Measurements from ENCODE around the gene PAWR.

PAWR gene

DNA sequence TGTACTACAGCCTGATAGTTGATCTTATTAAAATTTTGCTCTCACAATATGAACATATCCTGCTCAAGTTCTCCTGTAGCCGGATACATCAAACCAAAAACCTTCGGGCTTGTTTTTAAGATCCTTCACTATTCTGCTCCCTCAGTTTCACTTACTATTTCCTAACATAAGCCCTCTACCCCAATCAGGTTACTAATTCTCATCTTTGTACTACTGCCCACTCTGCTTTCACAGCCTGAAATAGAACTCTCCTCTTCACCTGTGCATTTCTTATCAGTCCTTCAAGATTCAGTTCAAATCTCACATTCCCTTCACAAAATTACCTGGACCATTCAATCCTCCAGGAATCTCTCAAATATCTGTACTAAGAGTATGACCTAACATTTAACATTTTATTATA lies 14.2 kb downstream of the PAWR start:
- FAIRE-seq (no peak), DNase-seq (ENCODE audit: insufficient read length, low spot score) (no peak)
- no peak for TF ChIP-seq POLR2AphosphoS5 (IDR thresholded peaks at IDR 0.05; ENCODE audit: low read depth, low read length)

DNA sequence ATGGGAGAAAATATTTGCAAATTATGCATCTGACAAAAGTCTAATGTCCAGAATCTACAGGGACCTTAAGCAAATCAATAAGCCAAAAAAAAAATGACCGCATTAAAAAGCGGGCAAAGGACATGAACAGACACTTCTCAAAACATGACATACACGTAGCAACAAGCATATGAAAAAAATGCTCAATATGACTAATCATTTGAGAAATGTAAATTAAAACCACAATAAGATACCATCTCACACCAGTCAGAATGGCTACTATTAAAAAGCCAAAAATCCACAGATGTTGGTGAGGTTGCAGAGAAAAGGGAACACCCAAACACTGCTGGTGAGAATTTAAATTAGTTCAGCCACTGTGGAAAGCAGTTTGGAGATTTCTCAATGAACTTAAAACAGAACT lies 16.1 kb downstream of the PAWR start:
- TF ChIP-seq POU2F2 (IDR thresholded peaks at IDR 0.05; ENCODE audit: low read depth, low read length), result no peak
- no peak for TF ChIP-seq PAX5 (IDR thresholded peaks at IDR 0.05; ENCODE audit: insufficient read depth, low read length, severe bottlenecking)
- TF ChIP-seq POLR2A (IDR thresholded peaks at IDR 0.05; ENCODE audit: low read depth, low read length), result no peak
- no peak for TF ChIP-seq SPI1 (IDR thresholded peaks at IDR 0.05; ENCODE audit: low read depth, low read length)
- no peak for TF ChIP-seq POLR2AphosphoS5 (IDR thresholded peaks at IDR 0.05; ENCODE audit: low read depth, low read length)
- no peak for TF ChIP-seq TAF1 (IDR thresholded peaks at IDR 0.05; ENCODE audit: low read depth, low read length)
- FAIRE-seq (no peak), DNase-seq (ENCODE audit: insufficient read length, low spot score) (no peak)

DNA sequence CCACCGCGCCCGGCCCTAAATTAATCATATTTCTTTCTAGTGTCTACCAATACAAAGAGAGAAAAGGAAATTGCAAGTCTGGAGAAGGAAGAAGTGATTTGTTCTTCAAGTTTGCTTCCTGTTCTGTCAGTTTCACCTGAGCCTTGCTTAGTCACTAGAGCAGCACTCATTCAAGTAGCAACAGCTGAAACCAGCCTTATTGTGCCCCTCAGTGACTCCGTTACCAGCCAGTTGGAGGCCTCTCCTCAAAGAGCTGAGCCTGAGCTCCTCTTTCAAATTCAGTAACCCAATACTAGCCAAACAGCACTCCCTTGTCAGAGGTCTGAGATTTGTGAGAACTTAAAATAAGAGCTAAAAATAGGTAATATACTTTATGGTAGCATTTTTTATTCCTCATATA lies 17.4 kb downstream of the PAWR start:
- FAIRE-seq (no peak), DNase-seq (ENCODE audit: insufficient read length, low spot score) (no peak)
- no peak for TF ChIP-seq POLR2A (IDR thresholded peaks at IDR 0.05; ENCODE audit: low read depth, low read length)
- no peak for TF ChIP-seq POU2F2 (IDR thresholded peaks at IDR 0.05; ENCODE audit: low read depth, low read length)
- TF ChIP-seq PAX5 (IDR thresholded peaks at IDR 0.05; ENCODE audit: insufficient read depth, low read length, severe bottlenecking), result no peak
- TF ChIP-seq POLR2AphosphoS5 (IDR thresholded peaks at IDR 0.05; ENCODE audit: low read depth, low read length), result no peak
- TF ChIP-seq TAF1 (IDR thresholded peaks at IDR 0.05; ENCODE audit: low read depth, low read length), result no peak
- no peak for TF ChIP-seq SPI1 (IDR thresholded peaks at IDR 0.05; ENCODE audit: low read depth, low read length)

DNA sequence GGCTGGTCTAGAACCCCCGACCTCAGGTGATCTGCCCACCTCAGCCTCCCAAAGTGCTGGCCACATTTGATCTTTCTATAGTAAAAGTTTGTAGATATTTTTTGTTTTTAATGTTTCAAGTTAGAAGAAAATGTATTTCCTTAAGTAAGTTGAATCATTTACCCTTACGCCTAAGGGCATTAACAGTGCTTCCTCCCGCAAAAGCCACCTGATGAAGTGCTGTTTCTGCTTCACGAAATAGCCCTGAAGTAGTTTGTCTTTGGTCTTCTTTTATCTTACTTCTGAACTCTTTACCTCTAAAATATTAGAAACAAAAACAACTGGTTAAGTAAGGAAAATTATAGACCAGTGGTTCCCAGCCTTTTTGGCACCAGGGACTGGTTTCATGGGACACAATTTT lies 22.7 kb downstream of the PAWR start:
- FAIRE-seq (no peak), DNase-seq (ENCODE audit: insufficient read length, low spot score) (no peak)
- TF ChIP-seq PAX5 (IDR thresholded peaks at IDR 0.05; ENCODE audit: insufficient read depth, low read length, severe bottlenecking) (no peak), POLR2A (IDR thresholded peaks at IDR 0.05; ENCODE audit: low read depth, low read length) (no peak), SPI1 (IDR thresholded peaks at IDR 0.05; ENCODE audit: low read depth, low read length) (no peak), POU2F2 (IDR thresholded peaks at IDR 0.05; ENCODE audit: low read depth, low read length) (no peak), POLR2AphosphoS5 (IDR thresholded peaks at IDR 0.05; ENCODE audit: low read depth, low read length) (no peak), TAF1 (IDR thresholded peaks at IDR 0.05; ENCODE audit: low read depth, low read length) (no peak)

DNA sequence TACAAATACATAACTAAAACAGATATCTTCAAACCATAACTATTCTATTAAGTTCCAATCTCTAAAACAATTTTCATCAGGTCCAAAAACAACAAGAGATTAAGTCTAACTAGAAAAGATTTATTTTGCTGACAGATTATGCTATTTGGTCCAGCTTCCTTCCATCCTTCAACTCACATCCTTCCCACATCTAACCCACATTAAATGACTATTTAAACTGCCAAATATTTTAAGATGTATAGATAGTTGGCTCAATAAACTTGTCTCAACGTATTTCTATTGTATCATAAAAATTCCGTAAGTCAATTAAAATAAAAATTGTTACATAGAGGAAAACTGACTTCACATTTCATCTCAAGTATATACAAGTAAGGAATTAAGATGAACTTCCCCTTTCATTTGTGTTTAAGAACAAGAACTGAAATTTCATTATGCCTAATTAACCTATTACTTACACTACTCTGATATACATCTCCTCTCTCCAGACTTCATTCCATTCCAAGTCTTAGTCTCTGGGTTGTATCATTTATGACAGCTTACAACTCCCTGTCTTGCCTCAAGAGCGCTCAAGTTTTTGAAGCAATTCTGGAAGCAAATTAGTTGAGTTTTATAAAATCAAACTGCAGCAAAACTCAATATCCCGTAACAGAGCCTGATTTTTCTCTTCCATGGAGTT lies 25.4 kb downstream of the PAWR start:
- no peak for FAIRE-seq
- TF ChIP-seq POLR2AphosphoS5 (IDR thresholded peaks at IDR 0.05; ENCODE audit: low read depth, low read length), result no peak
- no peak for TF ChIP-seq SPI1 (IDR thresholded peaks at IDR 0.05; ENCODE audit: low read depth, low read length)
- TF ChIP-seq POU2F2 (IDR thresholded peaks at IDR 0.05; ENCODE audit: low read depth, low read length), result no peak
- no peak for TF ChIP-seq PAX5 (IDR thresholded peaks at IDR 0.05; ENCODE audit: insufficient read depth, low read length, severe bottlenecking)
- TF ChIP-seq POLR2A (IDR thresholded peaks at IDR 0.05; ENCODE audit: low read depth, low read length), result no peak
- TF ChIP-seq TAF1 (IDR thresholded peaks at IDR 0.05; ENCODE audit: low read depth, low read length), result no peak
- no peak for DNase-seq (ENCODE audit: insufficient read length, low spot score)

DNA sequence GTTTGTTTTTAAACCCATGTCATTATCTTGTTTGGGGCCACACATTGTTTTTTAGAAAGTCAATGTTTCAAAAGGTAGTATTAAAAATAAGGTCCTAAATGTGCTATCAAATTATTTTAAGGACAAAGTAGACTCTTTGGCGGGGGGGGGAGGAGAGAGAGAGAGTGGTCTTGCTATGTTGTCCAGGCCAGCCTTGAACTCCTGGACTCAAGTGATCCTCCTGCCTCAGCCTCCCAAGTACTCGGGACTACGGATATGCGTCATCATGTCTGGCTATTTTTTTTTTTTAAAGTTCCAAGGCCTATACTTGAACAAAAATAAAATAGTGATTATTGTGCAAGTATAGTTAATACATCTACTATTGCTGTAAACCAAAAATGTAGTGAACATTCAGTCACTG lies 26.2 kb downstream of the PAWR start:
- no peak for DNase-seq (ENCODE audit: insufficient read length, low spot score)
- no peak for FAIRE-seq
- TF ChIP-seq SPI1 (IDR thresholded peaks at IDR 0.05; ENCODE audit: low read depth, low read length) (no peak), POLR2AphosphoS5 (IDR thresholded peaks at IDR 0.05; ENCODE audit: low read depth, low read length) (no peak), POLR2A (IDR thresholded peaks at IDR 0.05; ENCODE audit: low read depth, low read length) (no peak), PAX5 (IDR thresholded peaks at IDR 0.05; ENCODE audit: insufficient read depth, low read length, severe bottlenecking) (no peak), POU2F2 (IDR thresholded peaks at IDR 0.05; ENCODE audit: low read depth, low read length) (no peak), TAF1 (IDR thresholded peaks at IDR 0.05; ENCODE audit: low read depth, low read length) (no peak)

DNA sequence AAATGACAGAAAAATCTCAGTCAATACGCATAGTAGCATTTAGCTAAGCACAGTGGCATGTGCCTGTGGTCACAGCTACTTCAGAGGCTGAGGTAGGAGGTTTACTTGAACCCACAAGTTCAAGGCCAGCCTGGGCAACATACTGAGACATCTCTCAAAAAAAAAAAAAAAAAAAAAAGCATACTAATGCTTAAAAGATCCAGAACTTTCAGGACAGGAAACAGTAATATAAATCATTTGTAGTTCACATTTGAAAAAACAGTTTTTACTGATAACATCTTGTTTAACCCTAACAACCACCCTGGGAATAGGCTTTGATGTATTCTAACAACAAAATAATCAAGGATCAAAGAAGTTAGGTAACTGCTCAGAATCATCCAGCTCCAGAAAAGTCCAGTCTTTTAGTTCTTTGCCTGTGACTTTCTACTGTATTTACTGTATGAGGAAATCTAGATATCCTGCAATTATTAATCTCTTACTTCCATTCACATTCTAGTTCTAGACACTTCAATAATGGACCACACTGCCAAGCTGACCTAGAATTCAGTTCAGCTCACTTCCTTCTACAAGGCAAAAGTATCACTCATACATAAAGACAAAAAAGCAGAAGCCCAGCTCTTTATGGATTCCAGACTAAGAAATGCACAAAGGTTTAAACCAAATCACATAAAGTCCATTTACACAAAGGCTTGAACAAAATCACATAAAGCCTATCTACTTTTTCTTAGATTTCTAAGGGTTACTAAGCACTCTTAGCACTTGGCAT lies 28.5 kb downstream of the PAWR start:
- FAIRE-seq (peak; percentile 65), DNase-seq (ENCODE audit: insufficient read length, low spot score) (no peak)
- no peak for TF ChIP-seq POLR2AphosphoS5 (IDR thresholded peaks at IDR 0.05; ENCODE audit: low read depth, low read length)
- no peak for TF ChIP-seq POLR2A (IDR thresholded peaks at IDR 0.05; ENCODE audit: low read depth, low read length)
- TF ChIP-seq POU2F2 (IDR thresholded peaks at IDR 0.05; ENCODE audit: low read depth, low read length), result no peak
- no peak for TF ChIP-seq TAF1 (IDR thresholded peaks at IDR 0.05; ENCODE audit: low read depth, low read length)
- TF ChIP-seq SPI1 (IDR thresholded peaks at IDR 0.05; ENCODE audit: low read depth, low read length), result peak; percentile 50

DNA sequence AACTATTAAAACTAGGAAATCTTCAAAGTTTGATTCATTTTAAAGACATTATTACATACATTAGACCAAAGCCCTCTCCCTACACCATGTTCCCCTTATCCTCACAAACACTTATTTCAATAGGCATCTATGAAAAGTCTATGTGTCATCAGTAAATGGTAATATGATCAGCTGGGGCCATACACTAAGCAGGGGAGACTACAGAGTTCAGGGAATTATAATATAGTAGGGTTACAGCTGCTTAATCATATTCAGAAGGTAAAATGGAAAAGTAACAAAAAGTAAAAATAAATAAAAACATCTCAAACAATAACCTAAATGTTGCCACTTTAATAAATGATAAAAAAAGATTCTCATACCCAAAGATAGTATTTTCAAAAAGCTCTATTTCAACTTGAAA lies 29.1 kb downstream of the PAWR start:
- no peak for TF ChIP-seq POLR2A (IDR thresholded peaks at IDR 0.05; ENCODE audit: low read depth, low read length)
- no peak for TF ChIP-seq TAF1 (IDR thresholded peaks at IDR 0.05; ENCODE audit: low read depth, low read length)
- no peak for TF ChIP-seq POU2F2 (IDR thresholded peaks at IDR 0.05; ENCODE audit: low read depth, low read length)
- TF ChIP-seq PAX5 (IDR thresholded peaks at IDR 0.05; ENCODE audit: insufficient read depth, low read length, severe bottlenecking), result no peak
- TF ChIP-seq SPI1 (IDR thresholded peaks at IDR 0.05; ENCODE audit: low read depth, low read length), result no peak
- TF ChIP-seq POLR2AphosphoS5 (IDR thresholded peaks at IDR 0.05; ENCODE audit: low read depth, low read length), result no peak
- FAIRE-seq, result no peak
- no peak for DNase-seq (ENCODE audit: insufficient read length, low spot score)

DNA sequence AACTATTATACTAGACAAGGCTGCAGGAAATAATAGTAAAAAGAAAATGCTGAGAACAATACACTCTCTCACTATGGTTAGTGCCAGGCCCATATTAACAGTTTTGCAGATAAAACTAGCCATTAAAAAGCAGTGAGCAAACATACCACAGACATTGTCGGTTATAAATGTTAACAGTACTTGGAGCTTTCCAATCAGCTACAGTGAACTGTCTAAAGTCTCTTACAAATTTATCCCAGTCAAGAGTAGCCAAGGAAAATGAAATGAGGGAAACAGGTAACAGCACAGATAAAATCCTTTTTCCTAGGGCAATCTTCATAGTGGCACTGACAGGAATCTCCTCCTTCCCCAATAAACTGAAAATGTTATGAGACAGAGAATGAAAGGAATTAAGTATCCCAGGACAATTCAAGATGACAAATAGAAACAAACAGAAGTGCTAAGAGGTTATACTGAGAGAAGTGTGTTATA lies 30.8 kb downstream of the PAWR start:
- TF ChIP-seq POU2F2 (IDR thresholded peaks at IDR 0.05; ENCODE audit: low read depth, low read length) (no peak), SPI1 (IDR thresholded peaks at IDR 0.05; ENCODE audit: low read depth, low read length) (no peak), POLR2AphosphoS5 (IDR thresholded peaks at IDR 0.05; ENCODE audit: low read depth, low read length) (no peak), TAF1 (IDR thresholded peaks at IDR 0.05; ENCODE audit: low read depth, low read length) (no peak), POLR2A (IDR thresholded peaks at IDR 0.05; ENCODE audit: low read depth, low read length) (no peak), PAX5 (IDR thresholded peaks at IDR 0.05; ENCODE audit: insufficient read depth, low read length, severe bottlenecking) (no peak)
- FAIRE-seq, result no peak
- DNase-seq (ENCODE audit: insufficient read length, low spot score), result no peak
